ENCODE data around the gene CPNE1.

DNA sequence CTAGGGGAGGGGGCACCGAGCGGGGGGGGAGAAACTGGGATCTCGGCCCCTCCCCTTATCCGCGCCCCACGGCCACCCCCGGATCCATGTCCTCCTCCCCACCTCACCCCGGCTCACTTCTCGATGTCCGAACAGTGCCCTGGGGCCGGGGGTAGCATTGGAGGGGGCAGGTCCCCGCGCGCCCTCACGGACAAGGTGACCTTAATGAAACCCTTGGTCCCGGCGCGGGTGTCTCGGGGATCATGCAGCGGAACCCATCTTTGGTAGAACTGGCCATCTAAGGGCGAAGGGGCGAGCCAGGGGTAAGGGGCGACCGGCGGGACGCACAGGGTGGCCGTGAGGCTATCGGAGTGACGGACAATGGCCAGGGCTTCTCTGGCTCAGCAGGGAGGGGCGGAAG lies 62.7 kb downstream of the CPNE1 start:
- TF ChIP-seq, protein P1, sequence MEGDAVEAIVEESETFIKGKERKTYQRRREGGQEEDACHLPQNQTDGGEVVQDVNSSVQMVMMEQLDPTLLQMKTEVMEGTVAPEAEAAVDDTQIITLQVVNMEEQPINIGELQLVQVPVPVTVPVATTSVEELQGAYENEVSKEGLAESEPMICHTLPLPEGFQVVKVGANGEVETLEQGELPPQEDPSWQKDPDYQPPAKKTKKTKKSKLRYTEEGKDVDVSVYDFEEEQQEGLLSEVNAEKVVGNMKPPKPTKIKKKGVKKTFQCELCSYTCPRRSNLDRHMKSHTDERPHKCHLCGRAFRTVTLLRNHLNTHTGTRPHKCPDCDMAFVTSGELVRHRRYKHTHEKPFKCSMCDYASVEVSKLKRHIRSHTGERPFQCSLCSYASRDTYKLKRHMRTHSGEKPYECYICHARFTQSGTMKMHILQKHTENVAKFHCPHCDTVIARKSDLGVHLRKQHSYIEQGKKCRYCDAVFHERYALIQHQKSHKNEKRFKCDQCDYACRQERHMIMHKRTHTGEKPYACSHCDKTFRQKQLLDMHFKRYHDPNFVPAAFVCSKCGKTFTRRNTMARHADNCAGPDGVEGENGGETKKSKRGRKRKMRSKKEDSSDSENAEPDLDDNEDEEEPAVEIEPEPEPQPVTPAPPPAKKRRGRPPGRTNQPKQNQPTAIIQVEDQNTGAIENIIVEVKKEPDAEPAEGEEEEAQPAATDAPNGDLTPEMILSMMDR (conservative IDR thresholded peaks at IDR 0.05 in 1 of 2, IDR thresholded peaks at IDR 0.05 in 1 of 2; ENCODE audit: low read depth in 1 of 2, low read length in 2 of 2), result no peak
- TF ChIP-seq EZH2 (IDR thresholded peaks at IDR 0.05; ENCODE audit: low read length, missing control alignments), result no peak

Data from fibroblast of lung (primary cell).